ENCODE measurements around the gene ARHGEF7. TPM values are rescaled to one million over a fixed set of nuclear protein-coding genes. Genes with fewer than 3 reads are reported as not detected.

ARHGEF7 gene
- total RNA-seq, 4 donors from 2014 or later, result 11.5 to 57.2 (median 36.5) TPM

GRCh38 chr13:111262281-111262680 lies 147.2 kb downstream of the ARHGEF7 start:
- no peaks in the 10 kb centered on the region for H3K9me3 ChIP-seq
- H3K4me1 ChIP-seq, result no peaks in the 10 kb centered on the region
- no peak overlapping the region for H3K4me3 ChIP-seq
- H3K27me3 ChIP-seq, result no peaks in the 10 kb centered on the region
- H3K27ac ChIP-seq, result no peak overlapping the region
- TF ChIP-seq POLR2A (IDR thresholded peaks at IDR 0.05), result no peak
- TF ChIP-seq, protein P1, sequence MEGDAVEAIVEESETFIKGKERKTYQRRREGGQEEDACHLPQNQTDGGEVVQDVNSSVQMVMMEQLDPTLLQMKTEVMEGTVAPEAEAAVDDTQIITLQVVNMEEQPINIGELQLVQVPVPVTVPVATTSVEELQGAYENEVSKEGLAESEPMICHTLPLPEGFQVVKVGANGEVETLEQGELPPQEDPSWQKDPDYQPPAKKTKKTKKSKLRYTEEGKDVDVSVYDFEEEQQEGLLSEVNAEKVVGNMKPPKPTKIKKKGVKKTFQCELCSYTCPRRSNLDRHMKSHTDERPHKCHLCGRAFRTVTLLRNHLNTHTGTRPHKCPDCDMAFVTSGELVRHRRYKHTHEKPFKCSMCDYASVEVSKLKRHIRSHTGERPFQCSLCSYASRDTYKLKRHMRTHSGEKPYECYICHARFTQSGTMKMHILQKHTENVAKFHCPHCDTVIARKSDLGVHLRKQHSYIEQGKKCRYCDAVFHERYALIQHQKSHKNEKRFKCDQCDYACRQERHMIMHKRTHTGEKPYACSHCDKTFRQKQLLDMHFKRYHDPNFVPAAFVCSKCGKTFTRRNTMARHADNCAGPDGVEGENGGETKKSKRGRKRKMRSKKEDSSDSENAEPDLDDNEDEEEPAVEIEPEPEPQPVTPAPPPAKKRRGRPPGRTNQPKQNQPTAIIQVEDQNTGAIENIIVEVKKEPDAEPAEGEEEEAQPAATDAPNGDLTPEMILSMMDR (IDR thresholded peaks at IDR 0.05), result no peak
- peaks cover 8 to 62% (median 8%) of the 10 kb centered on the region in 3 donors for H3K36me3 ChIP-seq
- DNase-seq, result no peak
- intact Hi-C loops (cut with DNase I), result no loop called here
- 86 to 90% methylated on average over 3 to 4 of the region's 4 CpGs for WGBS, 2 donors

- no peak for TF ChIP-seq POLR2A (IDR thresholded peaks at IDR 0.05)
- TF ChIP-seq, protein P1 (IDR thresholded peaks at IDR 0.05), result no peak
- Histone ChIP-seq H3K4me3 (no peak overlapping the region), H3K36me3 (peaks cover 8 to 62% (median 8%) of the 10 kb centered on the region in 3 donors), H3K27ac (no peak overlapping the region), H3K27me3 (no peaks in the 10 kb centered on the region), H3K4me1 (no peaks in the 10 kb centered on the region), H3K9me3 (no peaks in the 10 kb centered on the region)
- intact Hi-C loops (cut with DNase I), result no loop called here
- DNase-seq, result no peak
- WGBS, 2 donors, result 91 to 96% methylated on average over 3 of the region's 3 CpGs
Observed at GRCh38 chr13:111262715-111263114, 147.6 kb downstream of the ARHGEF7 start.

DNA sequence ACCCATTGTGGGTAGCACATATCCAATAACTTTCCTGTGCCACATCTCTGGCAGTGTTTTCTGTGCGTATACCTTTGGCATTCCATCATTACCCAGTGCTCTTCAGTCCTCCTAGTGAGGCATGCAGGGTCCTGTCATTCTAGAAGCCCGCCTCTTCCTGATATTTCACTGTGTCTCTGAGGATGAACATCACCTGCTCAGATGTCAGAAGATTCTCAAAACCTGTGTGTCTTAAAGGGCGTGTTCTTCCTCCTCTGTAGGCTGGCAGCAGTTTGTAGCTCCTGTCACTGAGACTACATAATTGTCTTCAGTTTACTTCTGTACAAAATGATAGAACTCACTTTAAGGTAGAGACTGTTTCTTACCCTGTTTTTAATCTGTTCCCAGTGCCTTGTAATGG lies 148.5 kb downstream of the ARHGEF7 start:
- TF ChIP-seq POLR2A (IDR thresholded peaks at IDR 0.05), result no peak
- TF ChIP-seq, protein P1 (IDR thresholded peaks at IDR 0.05), result no peak
- no peak overlapping the region for H3K27ac ChIP-seq
- 78 to 93% methylated on average over 3 of the region's 3 CpGs for WGBS, 2 donors
- no peaks in the 10 kb centered on the region for H3K9me3 ChIP-seq
- H3K36me3 ChIP-seq, result peaks cover 3 to 62% (median 5%) of the 10 kb centered on the region in 3 donors
- DNase-seq, result no peak
- intact Hi-C loops (cut with DNase I), result no loop called here
- no peaks in the 10 kb centered on the region for H3K4me1 ChIP-seq
- no peaks in the 10 kb centered on the region for H3K27me3 ChIP-seq
- no peak overlapping the region for H3K4me3 ChIP-seq

DNA sequence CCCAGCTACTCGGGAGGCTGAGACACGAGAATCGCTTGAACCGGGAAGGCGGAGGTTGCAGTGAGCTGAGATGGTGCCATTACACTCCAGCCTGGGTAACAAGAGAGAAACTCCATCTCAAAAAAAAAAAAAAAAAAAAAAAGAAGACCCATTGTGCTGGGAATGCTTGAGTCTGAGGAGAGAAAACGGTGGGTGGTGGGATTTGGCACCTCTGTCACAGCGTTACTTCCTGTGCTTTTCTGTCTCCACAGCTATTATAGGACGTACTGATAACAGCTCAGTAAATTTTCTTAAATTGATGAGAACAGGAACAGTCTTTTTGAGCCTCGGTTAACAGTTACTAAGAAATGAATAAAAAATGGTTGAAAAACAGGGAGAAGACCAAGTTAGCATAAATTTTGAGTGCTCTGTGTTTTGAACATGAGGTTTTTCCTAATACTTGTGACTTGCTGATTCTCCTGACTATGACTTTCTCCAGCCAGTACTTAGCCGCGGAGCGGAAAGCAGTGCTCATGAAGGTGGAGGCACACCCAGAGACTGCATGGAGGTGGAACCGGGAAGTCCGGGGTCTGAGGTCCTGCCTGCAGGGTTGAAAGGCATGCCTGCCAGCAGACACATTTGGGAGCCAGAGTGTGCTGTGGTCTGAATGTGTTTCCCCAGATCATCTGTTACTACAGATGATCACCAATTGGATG lies 150.0 kb downstream of the ARHGEF7 start:
- H3K36me3 ChIP-seq, result peaks cover 0 to 63% (median 7%) of the 10 kb centered on the region in 3 donors
- no peaks in the 10 kb centered on the region for H3K27me3 ChIP-seq
- H3K4me3 ChIP-seq, result no peak overlapping the region
- DNase-seq, result no peak
- no peak overlapping the region for H3K27ac ChIP-seq
- WGBS, 2 donors, result 94 to 96% methylated on average over 12 to 14 of the region's 14 CpGs
- H3K9me3 ChIP-seq, result no peaks in the 10 kb centered on the region
- peaks cover 0 to 10% (median 3%) of the 10 kb centered on the region in 3 donors for H3K4me1 ChIP-seq
- TF ChIP-seq POLR2A (IDR thresholded peaks at IDR 0.05), result no peak
- TF ChIP-seq, protein P1 (IDR thresholded peaks at IDR 0.05), result no peak
- intact Hi-C loops (cut with DNase I), result no loop called here

GRCh38 chr13:111265701-111266035 lies 150.6 kb downstream of the ARHGEF7 start:
- 94 to 97% methylated on average over 5 to 7 of the region's 7 CpGs for WGBS, 2 donors
- H3K9me3 ChIP-seq, result no peaks in the 10 kb centered on the region
- no peak for DNase-seq

More at GRCh38 chr13:111265701-111266035, 150.6 kb downstream of the ARHGEF7 start:
- intact Hi-C loops (cut with DNase I), result no loop called here
- H3K27me3 ChIP-seq, result no peaks in the 10 kb centered on the region
- H3K27ac ChIP-seq, result no peak overlapping the region
- H3K4me3 ChIP-seq, result no peak overlapping the region
- H3K36me3 ChIP-seq, result peaks cover 0 to 63% (median 7%) of the 10 kb centered on the region in 3 donors
- peaks cover 0 to 15% (median 3%) of the 10 kb centered on the region in 3 donors for H3K4me1 ChIP-seq
- TF ChIP-seq POLR2A (IDR thresholded peaks at IDR 0.05), result no peak
- TF ChIP-seq, protein P1 (IDR thresholded peaks at IDR 0.05), result no peak
